ENCODE data around the gene CABLES1.
"Not testable (repeated sequence)": the region's sequence is repeated elsewhere in the genome, so short reads cannot be mapped to it uniquely, and the experiment has no call there.

The CABLES1 gene

DNA sequence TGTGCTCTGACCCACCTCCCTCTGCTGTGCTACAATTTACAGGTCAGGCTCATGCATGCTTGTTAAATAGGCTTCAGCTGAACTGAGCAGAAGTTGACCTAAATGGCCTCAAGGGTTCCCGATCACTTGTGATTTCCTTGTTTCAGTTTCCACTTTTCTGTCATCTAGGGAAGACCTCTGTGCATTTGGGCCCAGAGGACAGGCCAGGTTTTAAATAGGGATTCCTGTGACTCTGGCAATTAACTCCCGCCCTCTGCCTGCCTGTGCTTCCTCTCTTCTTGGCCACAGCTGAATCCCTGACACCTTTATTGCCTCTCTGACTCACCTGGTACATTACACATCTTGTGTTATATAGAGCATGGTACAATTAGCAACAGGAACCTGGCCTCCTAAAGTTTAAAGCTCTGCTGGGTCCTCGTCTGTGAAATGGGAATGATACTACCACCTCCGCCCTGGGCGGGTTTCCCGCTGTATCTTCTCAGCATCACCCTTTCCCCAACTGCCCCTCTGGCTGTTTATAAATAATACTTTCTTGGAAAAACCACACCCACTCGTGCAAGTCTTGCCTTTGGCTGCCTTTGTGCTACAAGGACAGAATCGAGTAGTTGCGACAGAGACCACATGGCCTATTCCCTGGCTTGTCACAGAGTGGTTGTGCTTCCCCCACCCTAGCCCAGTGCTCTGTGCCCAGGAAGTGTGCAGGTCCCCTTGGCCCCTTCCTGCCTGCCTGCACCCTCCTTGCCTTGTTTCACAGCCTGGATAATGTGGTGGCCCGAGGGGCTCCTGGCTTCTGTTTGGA, 7.9 kb downstream of the CABLES1 start:
- FAIRE-seq = no peak

DNA sequence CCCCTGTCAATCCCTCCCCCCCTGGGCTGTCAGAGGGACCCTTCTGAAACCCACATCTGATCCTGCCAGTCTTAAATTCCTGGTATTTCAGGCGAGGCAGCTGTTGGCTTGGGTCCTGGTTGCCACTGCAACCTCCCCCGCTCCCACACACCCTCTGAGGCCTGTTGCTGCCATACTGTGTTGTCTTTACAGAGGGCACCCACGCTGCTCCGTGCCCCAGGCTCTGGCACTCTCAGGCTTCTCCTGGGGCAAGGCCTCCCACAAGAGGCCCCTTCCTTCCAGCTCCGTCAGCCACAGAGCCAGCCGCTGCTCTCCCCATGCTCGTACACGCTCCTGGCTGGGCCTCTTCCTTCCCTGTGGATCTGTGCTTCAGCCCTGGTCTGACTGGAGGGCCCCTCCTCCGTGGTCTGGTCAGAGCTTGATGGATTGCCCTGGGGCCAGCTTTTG, 8.6 kb downstream of the CABLES1 start:
- FAIRE-seq = no peak

DNA sequence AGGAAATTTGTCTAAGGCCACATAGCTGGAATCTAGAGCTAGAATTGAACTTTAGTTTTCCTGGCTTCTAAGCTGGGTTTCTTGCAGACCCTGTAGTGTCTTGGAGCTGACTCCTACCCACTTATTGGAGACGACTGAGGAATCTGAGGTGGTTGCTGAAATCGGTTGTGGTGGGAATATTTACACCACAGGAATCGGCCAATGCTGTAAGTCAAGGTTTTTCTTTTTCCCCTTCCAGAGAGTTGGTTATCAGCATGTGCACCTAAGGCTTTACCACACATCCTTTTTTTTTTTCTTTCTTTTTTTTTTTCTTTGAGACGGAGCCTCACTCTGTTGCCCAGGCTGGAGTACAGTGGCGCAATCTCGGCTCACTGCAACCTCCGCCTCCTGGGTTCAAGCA, 9.4 kb downstream of the CABLES1 start:
- no peak for FAIRE-seq

DNA sequence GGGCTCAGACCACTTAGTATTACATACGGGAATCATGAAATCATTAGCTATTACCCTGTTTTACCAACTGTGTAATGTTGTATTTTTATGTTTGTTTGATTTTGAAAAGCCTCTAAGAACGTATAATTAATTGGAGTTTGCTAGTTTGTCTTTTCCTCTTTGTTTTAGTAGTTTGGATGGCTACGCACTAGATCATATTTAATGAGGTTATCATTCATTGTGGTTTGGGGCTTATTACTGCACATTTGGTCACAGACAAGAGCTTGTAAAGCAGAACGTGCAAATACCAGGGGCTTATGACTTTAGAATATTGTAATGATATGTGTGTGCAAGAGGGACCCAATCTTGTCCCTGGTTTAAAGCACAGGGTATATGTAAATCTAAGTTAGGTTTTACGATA, 10.3 kb downstream of the CABLES1 start:
- FAIRE-seq = no peak

DNA sequence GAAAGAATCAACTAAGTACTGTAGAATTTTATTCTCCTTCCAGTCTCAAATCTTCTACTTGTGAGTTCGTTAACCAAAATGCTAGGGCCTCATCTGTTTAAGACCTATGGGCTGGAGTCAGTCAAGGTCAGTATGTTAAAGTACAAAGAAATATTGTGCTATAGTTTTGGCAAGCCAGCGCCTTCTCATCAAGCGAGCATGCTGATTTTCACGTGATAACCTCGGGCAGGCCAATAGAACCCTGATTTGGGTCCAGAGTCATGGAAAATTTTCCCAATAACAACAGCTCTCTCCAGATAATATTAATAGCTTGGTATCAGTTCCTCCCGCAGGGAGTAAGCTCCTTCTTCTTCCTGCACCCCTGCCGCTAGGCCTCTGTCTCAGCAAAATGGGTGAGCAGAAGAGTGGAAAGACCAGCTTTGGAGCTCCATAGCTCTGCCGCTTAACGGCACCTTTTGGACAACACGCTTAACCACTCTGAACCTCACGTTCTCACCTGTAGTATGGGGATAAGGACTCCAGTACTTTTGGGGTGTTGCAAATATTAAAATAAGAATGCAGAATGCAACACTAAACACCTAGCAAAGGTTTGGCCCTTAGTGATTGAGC, 11.7 kb downstream of the CABLES1 start:
- no peak for FAIRE-seq

DNA sequence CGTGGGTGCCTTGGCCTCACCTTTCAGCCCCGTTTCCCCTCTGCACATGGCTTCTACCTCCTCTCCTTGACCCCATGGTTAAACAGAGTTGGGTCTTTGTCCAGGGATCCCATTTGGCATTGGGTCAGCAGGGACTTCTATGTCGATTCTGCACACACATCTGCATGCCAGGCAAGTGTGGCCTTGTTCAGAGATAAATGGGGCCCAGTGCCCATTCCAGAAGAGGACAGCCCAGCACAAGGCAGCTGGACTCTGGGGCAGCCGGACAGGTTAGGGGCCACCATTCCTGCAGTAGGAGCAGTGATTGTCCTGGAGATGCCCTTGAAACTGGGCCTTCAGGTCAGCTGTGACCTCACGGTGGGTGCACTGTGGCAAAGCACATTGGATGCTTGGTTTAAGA, 13.1 kb downstream of the CABLES1 start:
- no peak for FAIRE-seq

DNA sequence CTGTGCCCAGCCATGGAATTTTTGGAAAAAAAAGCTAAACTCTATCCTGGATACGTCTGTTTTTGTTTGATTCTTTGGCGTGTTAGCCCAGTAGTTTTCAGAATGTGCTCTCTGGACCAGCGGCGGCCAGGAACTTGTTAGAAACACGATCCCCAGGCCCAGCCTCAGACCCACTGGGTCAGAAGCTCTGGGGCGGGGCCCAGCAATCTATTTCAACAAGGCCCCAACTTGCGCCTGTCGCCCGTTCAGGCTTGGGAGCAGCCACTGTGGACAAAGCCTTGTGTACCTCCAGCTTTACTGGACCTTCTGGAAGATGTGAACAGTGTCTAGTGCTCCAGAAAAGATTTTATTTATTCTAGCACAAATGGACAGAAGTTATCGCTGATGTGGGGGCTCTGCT, 14.3 kb downstream of the CABLES1 start:
- FAIRE-seq = no peak

DNA sequence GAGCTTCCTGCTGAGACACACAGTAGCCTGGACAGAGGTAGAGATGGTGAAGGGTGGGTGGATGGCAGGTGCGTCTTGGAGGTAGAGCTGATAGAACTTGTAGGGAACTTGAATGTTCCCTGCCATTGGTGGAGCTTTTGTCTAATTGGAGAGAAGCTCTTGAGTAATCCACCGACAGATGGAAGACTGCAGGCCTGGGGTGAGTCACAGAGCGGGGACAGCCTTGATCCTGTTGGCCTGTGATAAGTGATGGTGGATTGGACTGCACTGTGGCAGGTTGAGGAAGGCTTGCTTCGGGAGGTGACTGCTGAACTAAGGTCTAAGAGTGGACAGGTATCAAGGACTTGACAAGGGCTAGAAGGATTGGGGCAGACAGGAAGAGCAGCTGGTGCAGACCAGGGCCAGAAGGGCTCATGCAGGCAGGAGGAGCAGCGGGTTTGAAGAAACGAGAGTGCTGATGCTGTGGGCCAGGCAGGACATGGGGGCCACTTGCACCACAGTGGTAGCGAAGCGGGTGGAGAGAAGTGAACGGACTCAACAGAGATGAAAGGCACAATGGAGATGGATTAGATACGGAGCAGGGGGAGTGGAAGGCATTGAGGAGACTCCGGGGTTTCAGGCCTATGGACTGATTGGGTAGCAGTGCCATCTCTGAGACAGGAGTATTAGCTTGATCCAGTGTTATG, 16.3 kb downstream of the CABLES1 start:
- no peak for FAIRE-seq

DNA sequence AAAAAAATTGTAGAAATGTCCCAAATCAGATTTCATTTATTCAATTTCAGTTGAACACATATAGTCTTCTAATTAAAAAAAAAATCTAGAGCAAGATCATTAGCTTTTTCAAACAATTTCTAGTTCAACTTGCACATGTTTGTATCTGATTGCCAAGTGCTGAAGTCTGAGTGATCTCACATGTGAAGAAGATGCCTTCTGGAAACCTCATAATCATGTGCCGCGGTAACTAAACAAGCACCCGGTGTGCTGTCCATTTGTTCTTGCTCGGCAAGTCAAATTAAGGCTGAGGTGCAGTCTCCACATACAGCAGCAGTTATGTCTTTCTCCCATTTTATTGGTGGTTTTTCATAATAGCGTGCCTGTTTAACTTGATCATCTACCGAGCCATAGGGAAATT, 18.7 kb downstream of the CABLES1 start:
- no peak for FAIRE-seq

DNA sequence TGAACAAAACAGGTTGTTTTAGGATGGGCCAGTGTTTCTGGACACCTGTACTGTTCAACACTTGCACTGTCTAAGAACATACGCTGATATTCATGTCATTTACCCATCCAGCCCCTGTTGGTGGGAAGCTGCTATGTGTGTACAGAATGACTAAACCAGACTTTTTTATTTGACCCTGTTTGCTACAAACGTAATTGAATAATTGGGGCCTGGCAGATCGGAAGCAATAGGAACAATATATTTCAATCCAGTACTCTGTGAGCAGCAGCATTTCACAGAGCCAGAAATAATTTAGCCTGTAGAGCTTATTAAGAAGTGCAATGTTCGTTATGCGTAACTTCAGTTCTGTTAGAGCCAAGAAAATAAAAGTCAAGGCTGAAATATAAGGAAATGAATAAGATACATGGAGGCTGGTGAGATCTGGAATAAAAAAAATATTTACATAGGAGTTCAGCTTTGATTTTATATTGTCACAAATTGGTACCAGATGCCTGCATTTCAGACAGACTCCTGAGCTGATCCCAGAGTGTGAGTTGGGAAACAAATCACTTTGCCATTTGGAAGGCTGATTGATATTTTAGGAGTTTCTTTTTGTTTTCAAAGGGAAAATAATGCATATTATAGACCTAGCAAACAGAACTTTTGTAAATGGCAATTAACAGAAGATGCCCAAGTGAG, 19.7 kb downstream of the CABLES1 start:
- no peak for FAIRE-seq

DNA sequence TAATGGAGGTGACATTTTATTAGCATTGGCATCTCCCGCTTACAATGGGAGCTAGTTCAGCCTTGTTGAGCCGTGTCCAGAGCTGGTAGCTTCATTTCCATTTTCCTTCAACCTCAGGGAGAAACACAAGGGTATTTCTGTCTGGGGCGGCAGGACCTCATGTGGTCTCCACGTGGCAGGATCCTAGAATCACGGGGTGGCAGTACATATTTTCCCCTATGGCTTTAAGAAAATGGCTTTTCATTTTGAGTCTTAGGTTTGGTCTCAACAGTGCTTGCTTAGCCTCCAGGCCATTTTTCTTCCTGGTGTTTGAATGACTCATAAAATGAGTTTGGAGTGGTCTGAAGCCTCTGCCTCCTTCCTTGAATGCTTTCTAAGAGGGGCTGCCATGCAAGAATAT, 20.3 kb downstream of the CABLES1 start:
- no peak for FAIRE-seq

DNA sequence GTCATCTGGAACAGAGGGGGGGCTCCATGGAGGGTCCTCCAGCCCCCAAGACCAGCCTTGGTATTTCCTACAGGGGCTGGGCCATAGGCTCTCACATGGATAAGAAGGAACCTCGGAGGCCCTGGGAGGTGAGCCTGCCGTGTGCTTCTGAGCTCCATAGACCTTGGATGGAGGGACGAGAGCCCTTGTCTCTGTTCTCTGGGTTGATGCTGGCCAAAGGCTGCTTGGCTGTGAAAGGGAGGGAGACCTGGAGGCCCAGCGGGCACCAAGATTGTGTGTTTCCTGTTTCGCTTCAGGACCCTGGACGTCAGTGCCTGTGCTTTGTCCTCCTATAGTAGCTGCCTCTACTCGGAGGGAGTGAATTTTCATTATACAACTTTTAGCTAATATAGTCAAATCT, 20.8 kb downstream of the CABLES1 start:
- FAIRE-seq = no peak

DNA sequence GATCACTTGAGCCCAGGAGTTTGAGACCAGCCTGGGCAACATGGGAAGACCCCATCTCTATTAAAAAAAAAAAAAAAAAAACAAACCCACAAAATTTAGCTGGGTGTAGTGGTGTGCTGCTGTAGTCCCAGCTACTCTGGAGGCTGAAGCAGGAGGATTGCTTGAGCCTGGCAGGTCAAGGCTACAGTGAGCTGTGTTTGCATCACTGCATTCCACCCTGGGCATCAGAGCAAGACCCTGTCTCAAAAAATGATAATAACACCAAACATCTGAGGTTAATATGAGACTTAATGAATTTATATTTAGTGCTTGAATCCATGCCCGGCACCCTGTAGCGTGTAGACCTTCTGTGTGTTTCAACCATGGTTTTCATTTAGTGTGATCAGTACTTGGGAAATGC, 22.8 kb downstream of the CABLES1 start:
- FAIRE-seq = no peak

DNA sequence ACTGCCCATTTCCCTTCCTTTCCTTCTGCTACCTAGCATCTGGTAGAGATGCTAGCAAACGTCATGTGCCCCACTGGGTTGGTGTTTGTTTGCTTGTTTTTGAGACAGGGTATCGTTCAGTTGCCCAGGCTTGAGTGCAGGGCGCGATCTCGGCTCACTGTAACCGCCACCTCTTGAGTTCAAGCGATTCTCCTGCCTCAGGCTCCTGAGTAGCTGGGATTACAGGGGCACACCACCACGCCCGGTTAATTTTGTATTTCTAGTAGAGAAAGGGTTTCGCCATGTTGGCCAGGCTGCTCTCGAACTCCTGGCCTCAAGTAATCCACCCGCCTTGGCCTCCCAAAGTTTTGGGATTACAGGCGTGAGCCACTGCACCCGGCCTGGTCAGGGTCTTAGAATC, 23.6 kb downstream of the CABLES1 start:
- FAIRE-seq = not testable (repeated sequence)

DNA sequence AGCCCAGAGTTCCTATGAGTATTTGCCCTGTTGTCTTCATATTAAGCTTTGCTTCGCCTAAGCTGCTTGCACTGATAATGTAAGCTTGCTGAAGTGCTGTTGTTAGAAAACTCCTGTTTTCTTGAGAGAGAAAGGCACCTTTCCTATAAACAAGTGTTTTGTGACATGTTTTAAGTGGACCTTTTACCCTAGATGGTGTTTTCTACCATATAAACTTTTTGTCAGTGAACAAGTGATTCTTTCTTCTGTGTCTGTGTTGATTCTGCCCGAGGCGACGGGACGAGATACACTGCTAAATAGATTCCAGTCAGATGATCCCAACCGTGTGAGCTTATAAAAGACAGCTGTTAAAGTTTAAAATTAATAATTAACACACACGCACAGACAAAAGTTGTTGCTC, 24.1 kb downstream of the CABLES1 start:
- no peak for FAIRE-seq

DNA sequence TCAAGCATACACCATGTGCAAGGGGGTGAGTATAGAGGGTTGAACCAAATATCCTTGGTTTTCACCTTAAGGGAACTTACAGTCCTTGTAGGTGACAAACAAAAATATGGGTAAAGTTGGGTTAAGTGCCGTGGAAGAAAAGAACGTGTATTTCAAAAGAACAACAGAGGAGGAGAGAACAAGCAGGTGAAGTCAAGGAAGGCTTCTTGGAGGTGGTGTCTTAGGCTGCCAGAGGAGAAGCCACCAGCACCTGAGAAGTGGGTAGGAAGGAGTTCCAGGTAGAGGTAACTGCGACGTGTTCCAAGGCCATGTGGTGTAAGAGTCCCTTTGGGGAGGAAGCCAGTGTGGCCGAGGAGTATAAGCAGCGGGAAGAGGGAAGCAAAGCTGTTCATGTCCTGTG, 27.2 kb downstream of the CABLES1 start:
- FAIRE-seq = no peak

DNA sequence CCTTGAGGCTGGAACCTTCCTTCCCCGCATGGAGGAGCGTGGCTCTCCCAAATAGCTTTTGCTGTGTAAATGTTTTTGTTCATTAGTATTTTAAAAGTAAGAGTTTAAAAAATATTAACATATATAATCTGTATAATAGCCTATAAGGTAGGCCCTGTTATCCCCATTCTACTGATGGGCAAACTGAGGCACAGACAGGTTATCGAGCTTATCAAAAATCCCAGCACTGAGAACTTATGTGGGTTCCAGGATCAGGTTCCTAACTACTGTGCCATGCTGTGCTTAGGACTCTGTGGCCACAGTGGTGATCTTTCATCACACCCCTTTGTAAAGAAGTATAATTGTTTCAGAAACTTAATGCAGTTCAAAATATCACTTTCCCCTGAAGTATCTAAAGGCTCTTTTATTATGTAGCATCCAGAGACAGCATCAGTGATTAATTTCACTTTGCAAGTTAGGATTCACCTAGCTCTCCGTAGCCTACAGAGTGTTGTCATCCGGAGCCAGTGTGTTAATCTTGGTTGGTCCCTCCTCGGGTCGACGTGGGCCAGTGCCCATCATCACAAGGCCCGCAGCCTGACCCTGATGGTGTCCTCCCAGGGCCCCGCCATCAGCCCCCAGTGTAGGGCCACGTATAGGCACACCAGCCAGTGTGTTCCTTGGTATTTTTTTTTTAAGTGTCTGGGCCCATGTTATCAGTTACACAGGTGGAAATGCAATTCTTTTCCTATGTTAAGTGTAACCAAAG, 28.7 kb downstream of the CABLES1 start:
- FAIRE-seq = no peak

DNA sequence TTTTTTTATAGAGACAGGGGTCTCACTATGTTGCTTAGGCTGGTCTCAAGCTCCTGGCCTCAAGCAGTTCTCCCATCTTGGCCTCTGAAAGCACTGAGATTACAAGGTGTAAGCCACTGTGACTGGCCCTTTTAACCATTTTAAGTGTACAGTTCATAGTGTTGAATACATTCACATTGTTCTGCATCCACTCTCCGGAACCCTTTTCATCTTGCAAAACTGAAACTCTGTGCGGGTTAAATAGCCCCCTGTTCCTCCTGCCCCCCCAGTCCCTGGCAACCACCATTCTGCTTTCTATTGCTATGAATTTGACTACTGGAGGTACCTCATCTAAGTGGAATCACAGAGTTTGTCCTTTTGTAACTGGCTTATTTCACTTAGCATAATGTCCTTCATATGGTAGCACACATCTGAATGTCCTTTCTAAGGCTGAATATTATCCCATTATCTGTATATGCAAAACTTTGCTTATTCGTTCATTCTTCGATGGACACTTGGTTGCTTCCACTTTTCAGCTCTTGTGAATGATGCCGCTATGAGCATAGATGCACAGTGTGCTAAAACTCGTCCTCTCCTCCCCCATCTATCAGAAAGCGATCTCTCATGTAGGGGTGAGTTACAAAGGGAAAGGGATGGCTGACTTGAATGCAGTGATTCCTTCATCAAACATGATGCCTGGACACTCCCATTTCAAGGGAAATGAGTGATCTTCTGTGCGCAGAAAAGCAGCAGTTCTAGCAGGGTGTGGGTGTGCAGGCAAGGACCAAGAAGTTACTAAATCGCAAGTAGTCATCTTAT, 30.2 kb downstream of the CABLES1 start:
- FAIRE-seq = no peak

DNA sequence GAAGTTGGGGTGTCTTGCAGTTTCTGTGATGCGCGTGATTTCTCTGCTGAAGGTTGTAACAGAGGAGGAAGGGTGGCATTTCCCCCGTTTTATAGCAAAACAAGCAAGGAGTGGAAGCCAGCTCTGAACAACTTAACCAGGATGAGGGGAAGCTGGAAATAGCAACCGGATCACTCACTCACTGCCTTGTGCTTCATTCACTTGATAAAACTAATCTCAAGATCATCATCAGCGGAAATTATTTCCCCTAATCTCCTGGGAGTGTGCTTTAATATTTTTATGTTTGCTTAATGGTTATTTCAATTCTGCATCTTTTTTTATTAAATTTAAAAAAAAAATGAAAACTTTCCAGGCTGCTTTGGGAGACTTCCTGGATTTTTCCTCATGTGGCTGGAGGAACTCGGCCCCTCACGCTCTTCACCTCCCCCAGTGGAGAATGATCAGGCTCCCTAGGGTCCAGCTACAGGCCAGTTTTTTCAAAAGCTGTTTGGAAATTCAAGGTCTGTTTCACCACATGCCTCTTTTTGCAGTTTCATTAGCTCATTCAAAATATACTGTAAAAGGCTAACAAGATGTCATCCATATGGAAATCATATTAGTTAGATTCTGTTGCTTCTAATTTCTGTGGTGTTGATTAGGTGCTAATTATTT, 31.7 kb downstream of the CABLES1 start:
- FAIRE-seq = no peak

DNA sequence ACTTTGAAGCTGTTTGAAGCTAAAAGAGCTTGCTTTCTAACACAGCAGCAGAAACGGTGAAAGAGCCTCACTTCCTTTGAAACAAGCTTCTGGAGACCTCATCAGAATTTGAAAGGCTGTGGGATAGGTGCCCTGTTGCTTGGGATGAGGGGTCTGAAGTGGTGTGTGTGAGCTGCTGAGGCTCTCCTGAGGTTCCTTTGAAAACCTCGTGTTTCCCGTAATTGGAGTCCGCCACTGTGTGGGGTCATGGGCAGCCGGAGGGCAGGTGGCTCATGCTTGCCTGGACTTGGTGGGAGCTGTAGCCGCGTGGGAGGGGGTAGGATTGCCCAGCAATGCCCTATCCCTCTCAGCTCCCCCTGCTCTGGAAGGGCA, 34.4 kb downstream of the CABLES1 start:
- FAIRE-seq = no peak

DNA sequence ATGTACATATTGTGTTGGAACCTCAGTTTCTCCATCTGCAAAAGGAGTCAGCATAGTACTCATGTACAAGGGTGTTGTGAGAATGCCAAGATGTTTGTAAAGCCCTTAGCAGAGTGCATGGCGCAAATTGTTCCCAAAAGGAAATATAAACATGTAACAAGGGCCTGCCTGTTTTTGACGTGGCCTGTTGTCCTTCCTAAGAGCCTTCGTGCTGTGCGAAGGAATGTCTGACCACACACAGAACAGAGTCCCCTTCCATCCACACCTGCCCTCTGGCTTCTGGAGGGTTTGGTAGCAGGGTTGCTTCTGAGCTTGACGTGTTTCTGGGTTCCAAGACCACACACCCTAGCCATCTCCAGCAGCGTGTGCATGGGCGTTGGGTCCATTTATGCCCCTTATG, 34.9 kb downstream of the CABLES1 start:
- FAIRE-seq = no peak

Measured in A204.1 (cell line).